GM18867 (cell line): ENCODE data around the gene P2RY8.
"Not testable (repeated sequence)": the region's sequence is repeated elsewhere in the genome, so short reads cannot be mapped to it uniquely, and the experiment has no call there.

Experiments
- ATAC-seq: cut with Tn5 transposase; IDR thresholded peaks from one replicate; pipeline ENCODE4 v1.9.1; 2021; ENCODE audit warnings: mild to moderate bottlenecking, moderate library complexity; ENCODE audit not compliant: unreplicated experiment

P2RY8 gene

DNA sequence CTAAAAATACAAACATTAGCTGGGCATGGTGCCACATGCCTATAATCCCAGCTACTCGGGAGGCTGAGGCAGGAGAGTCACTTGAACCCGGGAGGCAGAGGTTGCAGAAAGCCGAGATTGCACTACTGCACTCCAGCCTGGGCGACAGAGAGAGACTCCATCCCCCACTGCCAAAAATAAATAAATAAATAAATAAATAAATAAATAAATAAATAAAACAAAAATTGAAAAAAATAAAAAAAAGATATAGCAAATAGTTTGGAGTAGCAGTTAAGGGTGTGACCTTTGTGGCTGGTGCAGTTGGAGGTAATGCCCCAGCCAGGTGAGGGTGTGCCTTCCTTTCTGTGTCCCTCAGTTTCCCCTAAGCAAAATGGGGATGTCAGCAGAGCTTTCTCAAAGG, 14.1 kb downstream of the P2RY8 start:
- ATAC-seq, result not testable (repeated sequence)

DNA sequence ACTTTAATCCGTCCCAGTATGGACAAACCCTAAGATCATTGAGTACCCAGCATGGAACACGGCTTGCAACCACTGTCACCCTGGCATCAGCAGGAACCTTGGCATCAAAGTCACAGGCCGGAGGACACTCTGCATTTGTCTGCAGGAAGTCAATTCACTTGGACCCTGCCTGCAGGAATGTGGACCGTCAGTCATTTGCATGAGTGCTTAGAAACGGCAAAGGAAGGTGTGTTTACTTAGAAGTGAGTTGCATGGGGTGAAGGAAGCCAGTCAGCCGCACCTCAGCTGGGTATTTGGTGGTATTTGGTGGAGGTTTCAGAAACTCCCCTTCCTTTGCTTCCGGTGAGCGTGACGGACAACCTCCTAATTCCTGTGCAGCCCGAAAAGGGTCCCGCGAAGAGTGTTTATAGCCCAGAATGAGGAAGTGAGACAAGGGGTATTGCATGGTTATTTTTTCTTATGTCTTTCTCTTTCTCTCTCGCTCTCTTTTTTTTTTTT, 15.5 kb downstream of the P2RY8 start:
- ATAC-seq, result peak; percentile 89

DNA sequence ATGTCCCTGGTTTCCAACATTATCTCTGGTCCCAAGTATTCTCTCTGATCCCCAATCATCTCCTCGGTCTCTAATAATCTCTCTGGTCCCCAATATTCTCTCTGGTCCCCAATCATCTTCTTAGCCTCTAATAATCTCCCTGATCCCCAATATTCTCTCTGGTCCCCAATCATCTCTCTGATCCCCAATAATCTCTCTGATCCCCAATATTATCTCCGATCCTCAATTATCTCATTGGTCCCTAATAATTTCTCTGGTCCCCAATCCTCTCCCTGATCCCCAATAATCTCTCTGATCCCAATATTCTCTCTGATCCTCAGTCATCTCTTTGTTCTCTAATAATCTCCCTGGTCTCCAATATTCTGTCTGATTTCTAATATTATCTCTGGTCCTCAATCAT, 16.6 kb downstream of the P2RY8 start:
- no peak for ATAC-seq

DNA sequence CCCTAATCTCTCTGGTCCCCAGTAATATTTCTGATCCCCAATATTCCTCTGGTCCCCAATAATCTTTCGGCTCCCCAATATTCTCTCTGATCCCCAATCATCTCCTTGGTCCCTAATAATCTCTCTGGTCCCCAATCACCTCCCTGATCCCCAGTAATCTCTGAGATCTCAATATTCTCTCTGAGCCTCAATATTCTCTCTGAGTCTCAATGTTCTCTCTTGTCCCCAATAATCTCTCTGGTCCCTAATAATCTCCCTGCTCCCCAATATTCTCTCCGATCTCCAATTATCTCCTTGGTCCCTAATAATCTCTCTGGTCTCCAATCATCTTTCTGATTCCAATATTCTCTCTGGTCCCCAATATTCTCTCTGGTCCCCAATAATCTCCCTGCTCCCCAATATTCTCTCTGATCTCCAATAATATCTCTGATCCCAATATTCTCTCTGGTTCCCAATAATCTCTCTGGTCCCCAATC, 17.9 kb downstream of the P2RY8 start:
- no peak for ATAC-seq

DNA sequence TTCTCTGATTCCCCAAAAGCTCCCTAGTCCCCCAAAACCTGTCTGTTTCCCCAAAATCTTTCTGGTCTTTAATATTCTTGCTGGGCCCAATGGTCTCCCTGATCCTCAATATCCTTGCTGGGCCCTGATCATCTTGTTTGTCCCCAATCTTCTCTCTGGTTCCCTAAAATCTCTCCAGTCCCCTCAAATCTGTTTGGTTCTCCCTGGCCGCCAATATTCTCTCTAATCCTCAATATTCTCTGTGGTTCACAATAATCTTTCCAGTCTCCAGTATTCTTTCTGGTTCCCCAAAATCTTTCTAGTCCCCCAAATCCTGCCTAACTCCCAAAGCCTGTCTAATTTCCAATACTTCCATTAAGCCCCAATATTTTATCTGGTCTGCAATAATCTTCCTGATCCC, 18.5 kb downstream of the P2RY8 start:
- ATAC-seq, result no peak

DNA sequence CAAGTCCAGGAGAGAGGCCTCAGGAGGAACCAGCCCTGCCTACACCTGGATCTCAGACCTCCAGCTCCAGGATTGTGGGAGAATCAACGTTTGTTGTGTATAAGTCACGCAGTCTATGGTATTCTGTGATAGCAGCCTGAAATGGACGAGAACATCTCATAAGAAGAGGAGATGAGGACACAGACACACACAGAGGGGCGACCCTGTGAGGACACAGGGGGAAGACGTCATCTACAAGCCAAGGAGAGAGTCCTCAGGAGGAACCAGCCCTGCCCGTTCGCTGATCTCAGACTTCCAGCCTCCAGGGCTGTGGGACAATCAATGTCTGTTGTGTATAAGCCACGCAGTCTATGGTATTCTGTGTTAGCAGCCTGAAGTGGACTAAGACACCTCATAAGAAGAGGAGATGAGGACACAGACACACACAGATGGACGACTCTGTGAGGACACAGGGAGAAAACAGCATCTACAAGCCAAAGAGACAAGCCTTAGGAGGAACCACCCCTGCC, 20.3 kb downstream of the P2RY8 start:
- no peak for ATAC-seq

DNA sequence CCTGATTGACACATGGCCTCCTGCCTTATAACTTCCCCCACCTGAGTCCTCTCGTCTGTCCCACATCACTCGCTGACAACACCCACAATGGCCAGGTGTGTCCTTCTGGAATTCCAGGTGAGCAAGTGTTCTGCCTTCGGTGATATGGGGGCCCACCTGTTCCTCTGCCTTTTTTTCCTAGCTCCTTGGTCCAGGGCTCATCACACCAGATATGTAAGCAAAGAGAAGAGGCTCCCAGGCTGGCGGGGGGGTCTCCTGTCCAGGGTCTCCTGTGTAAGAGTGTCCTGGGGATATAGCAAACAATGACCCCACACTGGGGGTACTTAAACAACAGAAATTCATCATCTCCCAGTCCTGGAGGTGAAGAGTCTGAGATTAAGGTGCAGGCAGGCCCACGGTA, 25.2 kb downstream of the P2RY8 start:
- ATAC-seq, result no peak

DNA sequence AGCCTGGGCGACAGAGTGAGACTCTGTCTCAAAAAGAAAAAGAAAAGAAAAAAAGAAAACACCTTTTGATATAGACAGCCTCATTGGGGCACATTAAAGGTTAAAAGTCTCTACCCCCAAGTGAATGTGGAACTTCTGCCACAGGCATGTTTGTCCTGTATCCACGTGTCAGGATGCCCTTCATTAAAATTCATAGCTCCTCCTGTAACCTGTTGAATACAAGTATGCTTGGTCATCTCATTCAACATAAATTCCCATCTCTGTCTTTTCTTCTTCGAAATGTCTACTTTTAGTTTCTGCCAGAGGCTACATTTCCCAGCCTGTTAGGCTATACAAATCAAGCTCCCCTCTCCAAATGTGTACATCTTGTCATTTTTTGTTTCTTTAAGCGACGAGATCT, 25.8 kb downstream of the P2RY8 start:
- no peak for ATAC-seq

DNA sequence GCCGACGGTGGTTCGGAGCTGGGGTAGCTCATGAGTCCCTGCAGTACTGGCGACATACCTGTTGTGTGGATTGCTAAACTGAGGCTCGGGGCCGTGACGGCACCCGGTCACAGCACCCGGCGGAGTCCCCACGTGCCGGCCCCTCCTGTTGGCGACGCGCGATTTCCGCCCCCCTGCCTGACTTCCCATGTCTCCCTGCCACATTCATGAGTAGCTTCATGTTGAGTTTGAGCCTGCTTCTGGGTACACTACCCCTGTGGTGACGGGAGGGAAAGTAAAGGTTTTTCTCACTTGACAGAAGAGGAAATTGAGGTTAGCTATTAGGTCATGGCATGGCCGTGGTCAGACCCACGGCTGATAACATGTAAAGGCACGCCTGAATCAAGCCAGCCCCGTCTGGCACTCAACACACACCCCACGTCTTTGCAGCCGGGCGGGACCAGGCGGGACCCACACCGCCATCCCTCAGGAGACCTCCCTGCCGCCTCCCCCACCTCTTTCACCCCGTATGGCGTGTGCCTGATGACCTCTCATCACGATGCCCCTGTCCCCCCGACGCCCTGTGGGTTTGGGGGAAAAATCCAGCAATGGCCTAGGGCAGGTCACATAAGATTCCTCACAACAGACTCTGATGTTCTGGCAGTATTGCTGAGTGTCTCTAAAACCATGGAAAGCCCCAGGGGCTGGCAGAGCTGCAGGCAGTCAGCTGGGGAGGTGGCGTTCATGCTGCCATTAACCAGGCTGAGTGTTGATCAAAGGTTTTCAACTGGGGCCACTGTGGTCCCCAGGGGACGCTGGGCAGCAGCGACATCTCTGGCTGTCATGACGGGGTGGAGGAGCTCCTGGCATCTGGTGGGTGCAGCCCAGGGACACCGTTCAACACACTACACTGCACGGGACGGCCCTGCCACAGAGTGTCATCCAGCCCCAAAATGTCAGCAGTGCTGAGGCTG, 29.2 kb downstream of the P2RY8 start:
- ATAC-seq, result peak; percentile 79

DNA sequence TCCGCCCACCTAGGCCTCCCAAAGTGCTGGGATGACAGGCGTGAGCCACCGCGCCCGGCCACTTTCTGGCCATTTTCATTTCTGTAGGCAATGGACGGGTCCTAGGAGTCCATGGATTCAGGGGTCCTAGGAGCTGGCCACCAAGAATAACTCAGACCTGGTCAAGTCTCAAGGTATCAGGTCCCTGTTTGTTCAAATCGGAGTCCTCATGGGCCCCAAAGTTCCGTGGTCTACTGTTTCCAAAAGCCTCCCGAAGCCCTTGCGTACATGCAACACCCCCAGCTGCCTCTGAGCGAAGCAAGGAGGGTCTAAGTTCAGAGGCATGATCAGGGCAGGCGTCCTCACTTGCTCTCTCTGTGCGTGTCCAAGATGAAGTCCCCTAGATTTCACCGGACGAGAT, 30.1 kb downstream of the P2RY8 start:
- no peak for ATAC-seq

DNA sequence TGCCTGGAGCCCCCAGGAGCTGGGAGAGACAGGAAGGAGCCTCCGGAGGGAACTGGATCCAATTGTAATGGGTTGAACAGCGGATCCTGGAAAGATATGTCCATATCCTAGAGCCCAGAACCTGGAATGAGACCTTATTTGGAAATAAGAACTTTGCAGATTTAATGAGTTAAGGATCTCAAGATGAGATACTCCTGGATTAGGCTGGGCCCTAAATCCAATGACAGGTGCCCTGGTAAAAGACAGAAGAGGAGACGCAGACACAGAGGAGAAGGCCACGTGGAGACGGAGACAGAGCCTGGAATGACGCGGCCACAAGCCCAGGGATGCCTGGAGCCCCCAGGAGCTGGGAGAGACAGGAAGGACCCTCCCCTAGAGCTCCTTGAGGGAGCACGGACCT, 34.1 kb downstream of the P2RY8 start:
- no peak for ATAC-seq

DNA sequence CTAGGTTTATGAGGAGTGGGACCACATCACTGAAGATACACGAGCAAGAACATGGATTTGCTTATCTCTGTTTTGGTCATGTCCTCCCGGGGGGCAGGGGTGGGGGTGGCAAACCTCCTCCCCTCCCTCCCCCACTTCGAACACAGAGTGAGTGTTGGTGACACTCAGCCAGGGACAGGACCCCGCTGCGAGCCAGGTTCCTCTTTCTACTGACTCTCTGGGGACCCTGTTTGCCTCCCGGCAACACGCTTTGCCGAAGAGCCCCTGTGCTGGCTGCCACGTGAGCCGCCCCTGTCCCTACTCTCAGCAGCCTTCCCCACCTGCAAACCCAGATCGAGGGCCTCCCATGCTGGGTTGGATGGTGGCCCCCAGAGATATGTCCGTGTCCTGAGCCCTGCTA, 34.7 kb downstream of the P2RY8 start:
- no peak for ATAC-seq

DNA sequence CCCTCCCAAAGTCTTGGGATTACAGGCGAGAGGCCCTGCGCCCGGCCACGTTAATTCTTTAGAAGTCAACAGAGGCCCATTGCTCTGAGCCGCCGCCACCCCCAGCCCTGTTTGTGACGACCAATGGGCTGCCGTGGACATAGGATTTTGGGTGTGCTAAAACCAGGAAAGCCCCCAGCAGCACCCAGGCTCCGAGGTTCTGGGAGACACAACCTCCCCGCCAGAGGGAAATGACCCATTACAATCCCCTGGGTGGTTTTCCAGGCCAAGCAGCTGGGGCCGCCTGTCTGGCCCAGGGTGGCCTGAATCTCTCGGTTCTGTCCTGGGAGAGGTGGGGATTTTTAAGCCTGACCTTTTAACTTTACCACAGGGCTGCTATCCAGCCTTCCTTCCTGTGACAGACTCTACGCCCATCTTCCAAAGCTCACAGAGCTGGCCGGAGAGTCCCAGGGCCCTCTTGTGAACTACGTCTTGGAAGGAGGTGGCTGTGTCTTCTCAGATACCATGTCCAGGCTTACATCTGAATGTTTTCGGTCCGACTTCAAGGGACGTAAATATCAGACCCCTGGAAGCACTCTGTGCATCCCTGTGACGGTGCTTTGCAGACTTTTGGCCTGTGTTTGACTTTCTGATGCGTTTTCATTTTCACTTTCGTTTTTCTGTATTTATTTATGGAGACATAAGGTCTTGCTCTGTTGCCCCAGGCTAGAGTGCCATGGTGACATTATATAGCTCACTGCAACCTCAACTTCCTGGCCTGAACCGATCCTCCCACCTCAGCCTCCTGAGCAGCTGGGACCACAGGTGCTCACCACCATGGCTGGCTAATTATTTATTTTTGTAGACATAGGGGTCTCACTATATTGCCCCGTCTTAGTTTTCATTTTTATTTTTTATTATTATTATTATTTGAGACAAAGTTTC, 36.0 kb downstream of the P2RY8 start:
- ATAC-seq, result peak; percentile 65

DNA sequence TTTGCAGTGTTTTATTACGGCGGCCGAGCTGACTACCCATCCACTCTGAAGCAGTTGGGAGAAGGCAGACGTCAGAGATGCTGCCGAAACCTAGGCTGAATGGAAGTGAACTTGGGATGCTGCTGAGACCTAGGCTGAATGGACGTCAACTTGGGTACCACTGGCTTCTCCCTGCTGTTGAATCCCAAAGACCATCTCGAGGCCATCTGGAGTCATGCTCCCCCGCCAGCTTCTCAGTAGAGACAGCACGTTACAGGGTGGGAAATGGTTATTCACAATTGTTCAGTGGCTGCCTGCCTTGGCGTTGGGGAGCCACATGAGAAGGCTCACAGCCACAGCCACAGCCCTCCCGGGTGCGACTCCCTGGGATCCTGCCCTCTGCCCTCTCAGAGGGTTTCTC, 40.9 kb downstream of the P2RY8 start:
- ATAC-seq, result no peak

DNA sequence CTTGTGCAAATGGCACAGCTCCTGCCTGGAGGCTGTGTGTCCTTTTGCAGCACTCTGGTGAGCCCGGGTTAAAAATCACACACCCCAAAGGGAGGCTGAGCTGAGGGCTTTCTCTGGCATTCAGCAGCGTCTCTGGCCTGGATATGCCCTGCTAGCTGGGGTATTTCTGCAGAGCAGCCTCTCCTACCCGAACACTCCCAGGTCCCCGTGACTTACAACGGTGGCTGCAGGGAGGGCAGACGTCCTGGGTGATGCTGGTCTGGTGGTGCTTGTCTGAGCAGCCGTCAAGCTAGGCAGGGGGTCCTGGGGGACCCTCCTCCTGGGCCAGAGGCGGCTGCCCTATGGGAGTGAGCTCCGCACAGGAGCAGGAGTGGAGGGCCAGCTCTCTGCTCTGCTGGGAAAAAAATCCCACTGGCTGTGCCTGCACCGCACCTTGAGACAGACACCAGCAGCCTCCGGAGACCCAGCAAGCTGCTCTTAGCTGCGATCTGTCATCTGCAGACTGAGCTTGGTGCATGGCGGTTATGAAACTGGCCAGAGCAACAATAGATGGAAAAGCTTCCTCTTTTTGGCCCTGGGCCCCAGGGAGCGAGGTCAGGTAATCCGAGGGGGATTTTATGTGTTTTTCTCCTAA, 43.0 kb downstream of the P2RY8 start:
- ATAC-seq, result peak; percentile 45

DNA sequence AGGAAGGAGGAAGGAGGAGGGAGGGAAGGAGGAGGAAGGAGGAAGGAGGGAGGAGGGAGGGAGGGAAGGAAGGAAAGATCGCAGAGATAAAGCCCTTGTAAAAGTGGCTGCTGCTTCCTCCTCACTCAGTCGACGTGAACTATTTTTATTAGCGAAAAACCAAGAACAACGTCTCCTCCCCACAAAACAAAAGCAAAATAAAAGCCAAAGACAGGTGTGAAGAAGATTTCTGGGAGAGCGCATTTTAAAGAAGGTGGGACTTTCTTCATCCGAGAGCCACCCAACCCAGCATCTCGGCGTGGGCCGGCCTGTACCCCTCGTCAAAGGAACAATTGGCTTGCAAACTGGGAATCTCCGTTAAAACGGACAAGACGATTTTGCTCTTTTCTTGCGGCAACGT, 43.6 kb downstream of the P2RY8 start:
- peak; percentile 18 for ATAC-seq

DNA sequence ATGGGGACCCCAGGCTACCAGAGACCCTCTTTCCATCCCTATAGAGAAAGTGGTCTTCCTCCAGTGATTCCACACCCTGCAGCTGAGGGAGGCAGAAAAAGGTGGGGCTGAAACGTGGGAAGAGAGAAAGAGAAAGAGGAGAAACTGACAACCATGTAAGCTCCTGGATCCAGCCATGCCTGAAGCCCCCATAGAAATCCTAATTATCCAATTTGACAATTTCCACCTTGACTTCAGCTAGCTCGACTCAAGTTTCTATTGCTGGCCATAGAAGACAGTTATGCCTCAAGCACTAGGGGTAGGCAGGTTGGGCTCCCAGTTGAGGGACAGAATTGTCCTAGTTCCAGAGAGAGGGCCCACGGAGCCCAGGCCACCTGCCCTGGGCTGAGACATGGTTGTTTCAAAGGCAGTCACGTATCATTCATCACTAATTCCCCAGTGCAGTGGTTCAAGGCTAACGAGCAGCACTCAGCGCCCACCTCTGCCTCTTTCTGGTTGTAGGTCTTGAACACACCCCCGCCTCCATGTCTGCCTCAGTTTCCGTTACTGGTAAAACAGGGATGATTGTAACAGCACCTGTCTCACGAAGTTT, 44.5 kb downstream of the P2RY8 start:
- no peak for ATAC-seq

DNA sequence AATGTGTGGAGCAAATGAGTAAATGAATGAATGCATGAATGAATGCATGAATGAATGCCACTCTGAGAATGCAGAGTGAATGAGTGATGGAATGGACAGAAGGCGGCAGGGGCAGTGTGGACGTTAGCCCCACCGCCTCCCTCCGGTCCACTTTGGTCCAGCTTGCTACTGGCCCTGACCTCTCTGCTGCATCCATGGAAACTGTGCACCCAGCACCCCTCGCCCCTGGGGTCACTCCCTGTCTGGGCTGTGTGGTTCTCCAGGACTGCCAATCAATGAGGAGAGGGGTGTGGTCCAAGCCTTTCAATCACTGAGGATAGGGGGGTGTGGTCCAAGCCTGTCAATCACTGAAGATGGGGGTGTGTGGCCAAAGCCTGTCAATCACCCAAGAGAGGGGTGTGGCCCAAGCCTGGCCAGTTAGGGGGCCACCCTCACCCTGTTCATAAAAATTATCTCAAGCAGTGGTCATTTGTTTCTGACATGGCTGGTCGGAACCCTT, 45.1 kb downstream of the P2RY8 start:
- ATAC-seq, result peak; percentile 81

DNA sequence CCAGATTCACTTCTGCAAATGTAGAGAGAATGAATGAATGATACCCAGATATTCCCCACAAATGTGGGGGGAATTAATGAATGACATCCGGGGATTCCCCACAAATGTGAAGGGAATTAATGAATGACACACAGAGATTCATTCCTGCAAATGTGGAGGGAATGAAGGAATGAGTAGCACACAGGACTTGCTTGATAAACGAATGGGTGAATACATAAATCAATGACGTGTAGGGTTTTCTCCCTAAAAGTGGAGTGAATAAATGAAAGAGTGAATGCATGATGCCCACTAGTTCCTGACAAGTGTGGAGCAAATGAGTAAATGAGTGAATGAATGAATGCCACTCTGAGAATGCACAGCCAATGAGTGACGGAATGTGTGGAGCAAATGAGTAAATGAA, 45.7 kb downstream of the P2RY8 start:
- ATAC-seq, result not testable (repeated sequence)

DNA sequence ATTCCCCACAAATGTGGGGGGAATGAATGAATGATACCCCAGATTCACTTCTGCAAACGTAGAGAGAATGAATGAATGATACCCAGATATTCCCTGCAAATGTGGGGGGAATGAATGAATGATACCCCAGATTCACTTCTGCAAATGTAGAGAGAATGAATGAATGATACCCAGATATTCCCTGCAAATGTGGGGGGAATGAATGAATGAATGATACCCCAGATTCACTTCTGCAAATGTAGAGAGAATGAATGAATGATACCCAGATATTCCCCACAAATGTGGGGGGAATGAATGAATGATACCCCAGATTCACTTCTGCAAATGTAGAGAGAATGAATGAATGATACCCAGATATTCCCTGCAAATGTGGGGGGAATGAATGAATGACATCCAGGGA, 46.3 kb downstream of the P2RY8 start:
- ATAC-seq, result not testable (repeated sequence)
